ENCODE data around the gene LRCOL1.

LRCOL1 gene

DNA sequence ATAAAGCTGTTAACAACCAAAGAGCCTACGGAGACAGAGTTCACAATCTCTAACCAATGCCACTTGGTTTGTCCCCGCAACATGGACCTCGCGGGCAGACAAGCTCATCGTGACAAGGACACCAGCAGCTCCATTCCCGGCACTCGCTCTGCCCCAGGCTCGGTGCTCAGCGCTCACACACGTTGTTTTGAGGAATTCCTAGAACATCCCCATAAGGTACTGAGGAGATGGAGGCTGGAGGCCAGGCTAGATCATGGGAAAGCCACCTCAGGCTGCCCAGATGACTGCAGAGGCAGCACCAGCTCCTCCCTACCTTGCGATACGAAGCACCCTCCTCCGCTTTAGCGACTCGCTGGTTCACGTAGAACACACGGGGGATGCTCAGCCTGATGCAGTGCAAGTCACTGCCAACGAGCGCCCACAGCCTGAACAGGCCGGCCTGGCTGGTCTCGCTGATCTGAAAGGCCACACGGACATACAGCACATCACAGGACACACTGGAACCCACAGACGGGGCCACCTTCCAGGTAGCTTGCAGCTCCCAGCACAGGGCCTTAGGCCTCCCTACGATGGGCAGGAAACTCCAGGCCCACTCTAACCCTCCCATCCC lies 38.3 kb upstream of the LRCOL1 start:
- H3K4me3 ChIP-seq (ENCODE audit: low read length in 2 of 2): peak overlapping the region in 1 of 2 donors; percentile 40
- H3K9ac ChIP-seq (ENCODE audit: low read depth in 1 of 2, low read length in 2 of 2): no peak overlapping the region
- H3K9me3 ChIP-seq (ENCODE audit: control insufficient read depth in 2 of 2, low read length in 2 of 2): no peaks in the 10 kb centered on the region
- peaks cover 4 to 19% of the 10 kb centered on the region in 2 donors for H3K4me1 ChIP-seq (ENCODE audit: control insufficient read depth in 2 of 2, insufficient read depth in 2 of 2, low read length in 2 of 2)
- no peaks in the 10 kb centered on the region for H3K27me3 ChIP-seq (ENCODE audit: control insufficient read depth in 2 of 2, insufficient read depth in 2 of 2, low read length in 2 of 2)
- peaks cover 34 to 49% of the 10 kb centered on the region in 2 donors for H3K36me3 ChIP-seq (ENCODE audit: control insufficient read depth in 2 of 2, insufficient read depth in 2 of 2, low read length in 2 of 2)
- H3K27ac ChIP-seq (ENCODE audit: low read depth in 2 of 2, low read length in 2 of 2): peak overlapping the region in 1 of 2 donors; percentile 68

DNA sequence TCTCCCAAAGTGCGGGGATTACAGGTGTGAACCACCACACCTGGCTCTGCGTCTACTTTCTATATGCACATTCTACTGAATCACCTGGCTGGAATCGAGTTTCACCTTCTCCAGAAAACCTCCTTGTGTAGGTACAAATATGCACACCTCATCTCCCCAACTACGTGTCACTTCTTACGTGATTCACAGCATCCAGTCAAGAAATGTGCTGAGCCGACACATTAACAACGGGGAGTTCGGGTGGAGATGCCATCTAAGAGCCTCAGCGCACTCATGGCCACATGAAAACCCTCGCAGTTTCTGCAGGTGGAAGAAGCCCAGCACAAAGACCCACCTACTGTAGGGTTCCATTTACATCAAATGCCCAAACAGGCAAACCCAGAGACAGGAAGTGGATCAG lies 37.5 kb upstream of the LRCOL1 start:
- Histone ChIP-seq H3K27ac (ENCODE audit: low read depth in 2 of 2, low read length in 2 of 2) (no peak overlapping the region), H3K9me3 (ENCODE audit: control insufficient read depth in 2 of 2, low read length in 2 of 2) (no peaks in the 10 kb centered on the region), H3K4me3 (ENCODE audit: low read length in 2 of 2) (no peak overlapping the region), H3K4me1 (ENCODE audit: control insufficient read depth in 2 of 2, insufficient read depth in 2 of 2, low read length in 2 of 2) (peaks cover 4 to 19% of the 10 kb centered on the region in 2 donors), H3K9ac (ENCODE audit: low read depth in 1 of 2, low read length in 2 of 2) (no peak overlapping the region), H3K36me3 (ENCODE audit: control insufficient read depth in 2 of 2, insufficient read depth in 2 of 2, low read length in 2 of 2) (peaks cover 42 to 55% of the 10 kb centered on the region in 2 donors), H3K27me3 (ENCODE audit: control insufficient read depth in 2 of 2, insufficient read depth in 2 of 2, low read length in 2 of 2) (no peaks in the 10 kb centered on the region)

DNA sequence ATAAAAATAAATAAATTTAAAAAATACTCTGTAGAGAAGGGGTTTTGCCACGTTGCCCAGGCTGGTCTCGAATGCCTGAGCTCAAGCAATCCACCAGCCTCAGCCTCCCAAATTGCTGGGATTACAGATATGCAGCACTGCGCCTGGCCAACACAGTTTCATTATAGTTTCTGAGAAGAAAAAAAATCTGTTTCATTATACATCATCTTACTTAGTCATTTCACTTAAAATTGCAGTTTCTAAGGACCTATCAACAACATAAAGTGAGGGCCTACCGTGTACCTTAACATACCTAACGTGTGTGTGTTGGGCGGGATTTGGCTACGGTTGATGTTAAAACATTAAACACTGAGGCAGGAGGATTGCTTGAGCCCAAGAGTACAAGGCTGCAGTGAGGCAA lies 36.5 kb upstream of the LRCOL1 start:
- no peak overlapping the region for H3K4me3 ChIP-seq (ENCODE audit: low read length in 2 of 2)
- peaks cover 48 to 60% of the 10 kb centered on the region in 2 donors for H3K36me3 ChIP-seq (ENCODE audit: control insufficient read depth in 2 of 2, insufficient read depth in 2 of 2, low read length in 2 of 2)
- no peaks in the 10 kb centered on the region for H3K27me3 ChIP-seq (ENCODE audit: control insufficient read depth in 2 of 2, insufficient read depth in 2 of 2, low read length in 2 of 2)
- no peak overlapping the region for H3K9ac ChIP-seq (ENCODE audit: low read depth in 1 of 2, low read length in 2 of 2)
- H3K9me3 ChIP-seq (ENCODE audit: control insufficient read depth in 2 of 2, low read length in 2 of 2): no peaks in the 10 kb centered on the region
- no peak overlapping the region for H3K27ac ChIP-seq (ENCODE audit: low read depth in 2 of 2, low read length in 2 of 2)
- H3K4me1 ChIP-seq (ENCODE audit: control insufficient read depth in 2 of 2, insufficient read depth in 2 of 2, low read length in 2 of 2): peaks cover 4 to 19% of the 10 kb centered on the region in 2 donors

DNA sequence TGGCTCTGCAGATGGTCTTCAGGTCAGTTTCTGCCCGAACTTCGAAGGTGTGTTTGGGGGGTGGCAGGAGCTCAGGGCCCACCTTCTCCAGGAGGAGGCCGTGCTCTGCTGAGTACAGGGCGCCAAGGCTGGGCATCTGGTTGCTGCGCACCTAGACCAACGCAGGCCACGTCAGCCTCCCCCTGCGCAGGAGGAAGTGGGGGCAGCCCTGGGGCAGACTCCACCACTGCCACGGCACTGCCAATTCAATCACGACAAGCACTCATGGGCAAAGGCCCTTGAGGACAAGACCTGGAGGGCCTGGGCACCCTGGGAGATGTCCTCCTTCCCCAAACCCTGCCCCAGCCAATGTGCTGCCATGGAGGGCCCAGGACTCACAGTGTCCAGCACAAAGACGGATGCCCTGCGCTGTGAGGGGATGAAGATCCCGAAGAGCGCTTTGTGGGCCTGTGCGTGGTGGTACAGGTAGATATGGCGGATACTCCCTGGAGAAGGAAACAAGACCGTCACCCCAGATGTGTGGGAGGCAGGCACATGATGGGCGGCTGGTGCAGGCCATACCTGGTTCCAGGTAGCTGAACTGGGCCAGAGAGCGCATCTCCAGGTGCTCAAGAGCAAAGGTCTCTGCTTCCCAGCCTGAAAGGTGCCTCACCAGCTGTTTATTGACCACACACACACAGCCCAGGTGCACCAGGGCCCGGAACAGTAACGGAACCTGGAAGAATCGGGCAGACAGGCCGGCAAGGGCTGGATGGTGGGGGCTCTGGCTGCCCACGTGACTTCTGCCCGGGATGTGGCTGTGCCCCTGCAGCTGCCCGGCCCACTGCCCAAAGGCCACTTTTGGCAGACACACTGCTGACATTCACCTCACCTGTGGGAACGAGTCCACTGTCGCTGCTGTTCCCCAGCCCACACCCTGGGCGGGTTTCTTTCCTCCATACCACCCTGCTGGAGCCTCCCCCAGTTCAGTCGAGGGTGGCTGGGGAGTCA lies 32.8 kb upstream of the LRCOL1 start:
- no peak overlapping the region for H3K9ac ChIP-seq (ENCODE audit: low read depth in 1 of 2, low read length in 2 of 2)
- no peak overlapping the region for H3K27ac ChIP-seq (ENCODE audit: low read depth in 2 of 2, low read length in 2 of 2)
- H3K36me3 ChIP-seq (ENCODE audit: control insufficient read depth in 2 of 2, insufficient read depth in 2 of 2, low read length in 2 of 2): peaks cover 47 to 52% of the 10 kb centered on the region in 2 donors
- H3K27me3 ChIP-seq (ENCODE audit: control insufficient read depth in 2 of 2, insufficient read depth in 2 of 2, low read length in 2 of 2): no peaks in the 10 kb centered on the region
- H3K4me1 ChIP-seq (ENCODE audit: control insufficient read depth in 2 of 2, insufficient read depth in 2 of 2, low read length in 2 of 2): peaks cover 0 to 3% of the 10 kb centered on the region in 2 donors
- no peak overlapping the region for H3K4me3 ChIP-seq (ENCODE audit: low read length in 2 of 2)
- no peaks in the 10 kb centered on the region for H3K9me3 ChIP-seq (ENCODE audit: control insufficient read depth in 2 of 2, low read length in 2 of 2)

DNA sequence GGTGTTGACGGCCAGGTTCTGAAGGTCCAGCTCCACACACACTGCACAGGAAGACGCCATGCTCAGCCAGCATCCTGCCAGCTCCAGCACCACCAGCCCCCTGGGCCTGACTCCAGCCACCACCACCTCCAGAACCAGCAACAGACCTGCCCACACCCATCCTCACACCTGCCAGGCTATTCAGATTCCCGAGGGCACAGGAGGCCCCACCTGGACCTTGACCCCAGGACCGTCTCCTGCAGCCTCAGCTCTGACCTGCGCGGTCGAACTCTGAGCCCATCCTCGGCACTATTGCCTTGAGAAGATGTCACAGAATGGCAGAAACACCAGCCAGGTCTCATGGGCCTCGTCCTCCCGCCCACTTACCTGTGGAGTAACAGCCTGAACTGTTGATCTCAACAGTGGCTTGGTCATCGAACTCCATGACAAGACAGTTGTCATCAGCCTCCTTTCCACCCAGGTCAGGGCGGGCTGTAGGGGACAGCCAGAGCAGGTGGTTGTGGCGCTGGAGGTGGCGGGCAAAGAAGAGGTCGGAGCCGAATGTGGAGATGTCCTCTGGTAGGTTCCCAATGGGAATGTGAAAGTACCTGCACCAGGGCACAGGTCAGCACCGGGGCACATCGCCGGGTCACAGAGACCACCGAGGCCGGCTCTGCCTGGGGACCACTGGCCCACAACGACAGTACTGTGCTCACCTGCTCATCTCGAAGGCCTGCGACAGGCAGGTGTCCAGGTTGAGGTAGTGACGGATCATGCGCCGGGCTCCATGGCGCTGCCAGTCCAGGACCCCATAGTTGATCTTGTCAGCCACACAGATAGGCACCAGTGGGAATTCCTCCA lies 31.6 kb upstream of the LRCOL1 start:
- Histone ChIP-seq H3K27me3 (ENCODE audit: control insufficient read depth in 2 of 2, insufficient read depth in 2 of 2, low read length in 2 of 2) (no peaks in the 10 kb centered on the region), H3K9ac (ENCODE audit: low read depth in 1 of 2, low read length in 2 of 2) (no peak overlapping the region), H3K9me3 (ENCODE audit: control insufficient read depth in 2 of 2, low read length in 2 of 2) (no peaks in the 10 kb centered on the region), H3K27ac (ENCODE audit: low read depth in 2 of 2, low read length in 2 of 2) (no peak overlapping the region), H3K4me1 (ENCODE audit: control insufficient read depth in 2 of 2, insufficient read depth in 2 of 2, low read length in 2 of 2) (no peaks in the 10 kb centered on the region), H3K36me3 (ENCODE audit: control insufficient read depth in 2 of 2, insufficient read depth in 2 of 2, low read length in 2 of 2) (peaks cover 50 to 55% of the 10 kb centered on the region in 2 donors), H3K4me3 (ENCODE audit: low read length in 2 of 2) (no peak overlapping the region)

DNA sequence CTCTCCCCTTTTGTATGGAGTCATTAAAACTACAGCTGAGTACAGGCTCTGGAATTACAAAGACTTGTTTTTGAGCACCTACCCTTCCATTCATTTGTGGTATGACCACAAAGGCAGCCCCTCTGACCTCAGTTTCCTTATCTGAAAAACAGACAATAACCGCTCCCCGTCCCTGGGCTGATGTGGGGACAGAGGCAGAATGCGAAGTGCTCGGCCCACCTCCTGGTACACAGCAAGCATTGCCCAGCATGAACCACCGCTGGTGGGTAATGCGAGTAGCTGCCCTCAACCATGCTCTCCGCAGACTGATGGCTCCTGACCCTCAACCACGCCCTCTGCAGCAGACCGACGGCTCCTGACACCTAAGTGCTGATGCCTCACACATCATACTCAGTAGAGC lies 30.6 kb upstream of the LRCOL1 start:
- Histone ChIP-seq H3K4me1 (ENCODE audit: control insufficient read depth in 2 of 2, insufficient read depth in 2 of 2, low read length in 2 of 2) (no peaks in the 10 kb centered on the region), H3K27me3 (ENCODE audit: control insufficient read depth in 2 of 2, insufficient read depth in 2 of 2, low read length in 2 of 2) (no peaks in the 10 kb centered on the region), H3K4me3 (ENCODE audit: low read length in 2 of 2) (no peak overlapping the region), H3K9me3 (ENCODE audit: control insufficient read depth in 2 of 2, low read length in 2 of 2) (no peaks in the 10 kb centered on the region), H3K27ac (ENCODE audit: low read depth in 2 of 2, low read length in 2 of 2) (no peak overlapping the region), H3K36me3 (ENCODE audit: control insufficient read depth in 2 of 2, insufficient read depth in 2 of 2, low read length in 2 of 2) (peaks cover 55 to 57% of the 10 kb centered on the region in 2 donors), H3K9ac (ENCODE audit: low read depth in 1 of 2, low read length in 2 of 2) (no peak overlapping the region)

DNA sequence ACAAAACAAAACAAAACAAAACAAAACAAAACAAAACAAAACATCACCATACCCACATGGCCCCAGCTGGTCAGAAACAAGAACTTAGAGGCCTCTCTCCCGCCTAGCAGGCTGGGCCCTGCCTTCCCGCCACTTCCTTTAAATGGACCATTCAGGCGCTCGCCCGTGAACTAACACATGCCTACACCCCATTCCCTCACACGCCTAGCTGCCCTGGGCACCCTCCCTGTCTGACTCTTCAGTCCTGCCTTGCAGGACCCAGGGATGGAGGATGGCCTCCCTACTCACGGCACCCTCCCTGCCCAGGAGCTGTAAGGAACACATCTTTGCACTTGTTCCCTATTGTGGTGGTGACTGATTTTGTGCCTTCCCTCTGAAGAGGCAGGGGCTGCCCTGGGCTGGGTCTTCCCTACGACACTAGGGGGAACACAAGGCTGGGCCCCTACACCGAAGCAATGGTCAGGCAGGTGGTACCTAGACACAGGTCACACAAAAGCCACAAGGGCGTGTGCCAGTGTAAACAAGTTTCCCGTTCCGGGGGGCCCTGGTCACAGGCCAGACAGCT lies 29.7 kb upstream of the LRCOL1 start:
- Histone ChIP-seq H3K27ac (ENCODE audit: low read depth in 2 of 2, low read length in 2 of 2) (no peak overlapping the region), H3K27me3 (ENCODE audit: control insufficient read depth in 2 of 2, insufficient read depth in 2 of 2, low read length in 2 of 2) (no peaks in the 10 kb centered on the region), H3K9ac (ENCODE audit: low read depth in 1 of 2, low read length in 2 of 2) (no peak overlapping the region), H3K4me1 (ENCODE audit: control insufficient read depth in 2 of 2, insufficient read depth in 2 of 2, low read length in 2 of 2) (no peaks in the 10 kb centered on the region), H3K36me3 (ENCODE audit: control insufficient read depth in 2 of 2, insufficient read depth in 2 of 2, low read length in 2 of 2) (peaks cover 57 to 59% of the 10 kb centered on the region in 2 donors), H3K4me3 (ENCODE audit: low read length in 2 of 2) (no peak overlapping the region), H3K9me3 (ENCODE audit: control insufficient read depth in 2 of 2, low read length in 2 of 2) (no peaks in the 10 kb centered on the region)

DNA sequence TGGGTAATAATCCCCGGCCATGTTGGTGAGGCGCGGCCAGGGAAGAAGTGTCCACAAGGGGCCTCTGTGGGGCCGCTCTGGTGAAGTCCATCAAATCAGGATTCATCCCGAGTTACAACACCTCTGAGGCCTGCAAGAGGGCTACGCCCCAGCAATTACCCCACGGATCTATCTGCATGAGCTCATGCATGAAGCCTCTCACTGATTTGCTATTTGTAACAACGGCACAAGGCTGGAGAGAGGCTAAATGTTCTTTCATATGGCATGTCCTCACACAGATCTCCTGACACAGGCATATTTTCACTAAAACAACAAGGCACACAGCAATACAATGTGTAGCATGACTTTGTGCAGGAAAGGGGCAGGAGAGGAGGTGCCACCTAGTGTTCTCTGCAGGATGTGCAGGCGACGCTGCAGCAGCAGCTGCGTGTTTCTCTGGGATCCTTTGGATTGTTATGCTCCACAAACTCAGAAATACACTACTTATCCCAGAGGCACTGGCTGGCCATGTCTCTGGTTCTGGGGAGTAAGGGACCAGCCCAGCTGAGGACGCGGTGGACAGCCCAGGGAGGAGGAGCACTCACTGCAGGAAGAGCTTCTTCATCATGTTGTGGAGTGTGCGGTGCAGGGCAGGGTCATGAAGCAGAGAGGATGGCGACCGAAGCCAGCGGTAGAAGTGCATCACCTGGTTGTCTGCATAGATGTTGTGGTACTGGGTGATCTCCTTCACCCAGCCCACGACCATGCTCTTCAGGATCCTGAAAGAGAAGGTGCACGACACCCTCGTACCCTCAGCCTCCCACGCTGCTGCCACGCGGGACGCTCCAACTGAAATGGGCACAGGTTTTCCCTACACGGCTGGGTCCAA lies 28.4 kb upstream of the LRCOL1 start:
- Histone ChIP-seq H3K4me3 (ENCODE audit: low read length in 2 of 2) (no peak overlapping the region), H3K9ac (ENCODE audit: low read depth in 1 of 2, low read length in 2 of 2) (no peak overlapping the region), H3K9me3 (ENCODE audit: control insufficient read depth in 2 of 2, low read length in 2 of 2) (no peaks in the 10 kb centered on the region), H3K36me3 (ENCODE audit: control insufficient read depth in 2 of 2, insufficient read depth in 2 of 2, low read length in 2 of 2) (peaks cover 66 to 67% of the 10 kb centered on the region in 2 donors), H3K4me1 (ENCODE audit: control insufficient read depth in 2 of 2, insufficient read depth in 2 of 2, low read length in 2 of 2) (no peaks in the 10 kb centered on the region), H3K27ac (ENCODE audit: low read depth in 2 of 2, low read length in 2 of 2) (no peak overlapping the region), H3K27me3 (ENCODE audit: control insufficient read depth in 2 of 2, insufficient read depth in 2 of 2, low read length in 2 of 2) (no peaks in the 10 kb centered on the region)

DNA sequence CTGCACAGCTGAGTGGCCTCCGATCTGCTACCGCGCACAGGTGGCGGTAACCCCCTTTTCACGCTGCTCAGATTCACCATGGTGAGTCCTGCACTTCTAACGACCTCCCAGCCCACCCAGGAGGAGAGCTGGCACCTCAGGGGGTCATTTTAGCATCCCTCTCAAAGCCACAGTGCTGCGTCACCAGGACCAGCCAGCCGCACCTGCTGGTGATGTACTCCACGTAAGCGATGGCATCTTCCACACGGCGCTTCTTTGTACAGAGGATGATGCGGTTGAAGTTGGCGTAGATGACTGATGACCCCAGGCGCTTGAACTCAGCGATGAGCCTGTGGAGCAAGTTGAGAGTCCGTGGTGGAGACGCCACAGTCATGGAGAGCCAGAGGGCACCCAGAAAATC lies 27.4 kb upstream of the LRCOL1 start:
- Histone ChIP-seq H3K36me3 (ENCODE audit: control insufficient read depth in 2 of 2, insufficient read depth in 2 of 2, low read length in 2 of 2) (peaks cover 56 to 64% of the 10 kb centered on the region in 2 donors), H3K9me3 (ENCODE audit: control insufficient read depth in 2 of 2, low read length in 2 of 2) (no peaks in the 10 kb centered on the region)

More for the DNA sequence above, 27.4 kb upstream of the LRCOL1 start:
- Histone ChIP-seq H3K4me3 (ENCODE audit: low read length in 2 of 2) (no peak overlapping the region), H3K27ac (ENCODE audit: low read depth in 2 of 2, low read length in 2 of 2) (no peak overlapping the region), H3K9ac (ENCODE audit: low read depth in 1 of 2, low read length in 2 of 2) (no peak overlapping the region), H3K27me3 (ENCODE audit: control insufficient read depth in 2 of 2, insufficient read depth in 2 of 2, low read length in 2 of 2) (no peaks in the 10 kb centered on the region), H3K4me1 (ENCODE audit: control insufficient read depth in 2 of 2, insufficient read depth in 2 of 2, low read length in 2 of 2) (no peaks in the 10 kb centered on the region)
